ENCODE data around the gene BBX. TPM values are rescaled to one million over a fixed set of nuclear protein-coding genes. Genes with fewer than 3 reads are reported as not detected.

BBX gene
- total RNA-seq, 4 donors from 2014 or later, result 73.0 to 216 (median 106) TPM

DNA sequence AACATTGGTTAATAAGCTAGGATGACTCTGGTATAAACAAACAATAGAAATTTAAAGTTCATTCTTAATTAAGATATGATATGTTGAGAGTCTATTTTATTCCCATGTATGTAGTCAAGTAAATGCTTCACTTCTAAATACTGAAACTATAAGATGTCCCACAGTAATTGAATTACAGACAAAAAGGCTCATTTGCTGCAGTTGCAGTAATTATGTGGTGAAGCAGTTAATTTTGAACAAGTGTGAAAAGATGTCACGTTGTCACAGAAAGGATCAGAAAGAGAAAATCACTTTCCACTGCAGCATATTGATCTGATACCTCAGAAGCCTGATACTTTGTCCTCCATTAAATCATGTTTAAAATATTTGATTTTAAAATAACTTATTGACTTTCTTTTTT lies 159.8 kb downstream of the BBX start:
- Histone ChIP-seq H3K27ac (no peak overlapping the region), H3K36me3 (no peaks in the 10 kb centered on the region), H3K4me1 (no peaks in the 10 kb centered on the region), H3K4me3 (replicated peaks in 1 of 3) (no peak overlapping the region), H3K9me3 (peaks cover 3% of the 10 kb centered on the region), H3K27me3 (no peaks in the 10 kb centered on the region)
- intact Hi-C loops (cut with DNase I), result no loop called here
- TF ChIP-seq, protein P1, sequence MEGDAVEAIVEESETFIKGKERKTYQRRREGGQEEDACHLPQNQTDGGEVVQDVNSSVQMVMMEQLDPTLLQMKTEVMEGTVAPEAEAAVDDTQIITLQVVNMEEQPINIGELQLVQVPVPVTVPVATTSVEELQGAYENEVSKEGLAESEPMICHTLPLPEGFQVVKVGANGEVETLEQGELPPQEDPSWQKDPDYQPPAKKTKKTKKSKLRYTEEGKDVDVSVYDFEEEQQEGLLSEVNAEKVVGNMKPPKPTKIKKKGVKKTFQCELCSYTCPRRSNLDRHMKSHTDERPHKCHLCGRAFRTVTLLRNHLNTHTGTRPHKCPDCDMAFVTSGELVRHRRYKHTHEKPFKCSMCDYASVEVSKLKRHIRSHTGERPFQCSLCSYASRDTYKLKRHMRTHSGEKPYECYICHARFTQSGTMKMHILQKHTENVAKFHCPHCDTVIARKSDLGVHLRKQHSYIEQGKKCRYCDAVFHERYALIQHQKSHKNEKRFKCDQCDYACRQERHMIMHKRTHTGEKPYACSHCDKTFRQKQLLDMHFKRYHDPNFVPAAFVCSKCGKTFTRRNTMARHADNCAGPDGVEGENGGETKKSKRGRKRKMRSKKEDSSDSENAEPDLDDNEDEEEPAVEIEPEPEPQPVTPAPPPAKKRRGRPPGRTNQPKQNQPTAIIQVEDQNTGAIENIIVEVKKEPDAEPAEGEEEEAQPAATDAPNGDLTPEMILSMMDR (IDR thresholded peaks at IDR 0.05), result no peak
- TF ChIP-seq POLR2A (IDR thresholded peaks at IDR 0.05), result no peak
- 88 to 92% methylated on average over 1 of the region's 1 CpG for WGBS, 2 donors
- DNase-seq, result no peak

DNA sequence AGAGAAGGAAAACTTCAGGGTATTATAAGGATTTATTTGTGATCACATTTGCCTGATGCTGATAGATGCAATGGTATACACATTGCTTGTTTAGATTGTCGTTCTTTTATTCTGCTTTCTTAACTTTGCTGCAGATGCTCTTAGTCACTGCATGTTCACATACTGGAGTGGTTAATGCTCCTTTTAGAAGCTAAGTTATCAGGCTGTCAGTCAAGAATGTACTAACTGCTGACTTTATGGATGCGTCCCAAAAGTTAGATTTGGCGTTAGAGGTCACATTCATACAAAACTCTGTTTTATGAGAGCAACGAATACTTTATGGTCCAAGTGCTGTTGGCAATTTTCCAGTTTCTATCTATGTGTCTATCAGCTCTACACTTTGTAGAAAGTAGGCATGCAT lies 160.7 kb downstream of the BBX start:
- no peak overlapping the region for H3K4me3 ChIP-seq (replicated peaks in 1 of 3)
- WGBS, 2 donors, result 77 to 83% methylated on average over 4 of the region's 4 CpGs
- no peak for TF ChIP-seq POLR2A (IDR thresholded peaks at IDR 0.05)
- TF ChIP-seq, protein P1 (IDR thresholded peaks at IDR 0.05), result no peak
- H3K27ac ChIP-seq, result no peak overlapping the region
- peaks cover 3% of the 10 kb centered on the region for H3K9me3 ChIP-seq
- H3K36me3 ChIP-seq, result no peaks in the 10 kb centered on the region
- H3K4me1 ChIP-seq, result no peaks in the 10 kb centered on the region
- H3K27me3 ChIP-seq, result no peaks in the 10 kb centered on the region
- intact Hi-C loops (cut with DNase I), result no loop called here
- no peak for DNase-seq

DNA sequence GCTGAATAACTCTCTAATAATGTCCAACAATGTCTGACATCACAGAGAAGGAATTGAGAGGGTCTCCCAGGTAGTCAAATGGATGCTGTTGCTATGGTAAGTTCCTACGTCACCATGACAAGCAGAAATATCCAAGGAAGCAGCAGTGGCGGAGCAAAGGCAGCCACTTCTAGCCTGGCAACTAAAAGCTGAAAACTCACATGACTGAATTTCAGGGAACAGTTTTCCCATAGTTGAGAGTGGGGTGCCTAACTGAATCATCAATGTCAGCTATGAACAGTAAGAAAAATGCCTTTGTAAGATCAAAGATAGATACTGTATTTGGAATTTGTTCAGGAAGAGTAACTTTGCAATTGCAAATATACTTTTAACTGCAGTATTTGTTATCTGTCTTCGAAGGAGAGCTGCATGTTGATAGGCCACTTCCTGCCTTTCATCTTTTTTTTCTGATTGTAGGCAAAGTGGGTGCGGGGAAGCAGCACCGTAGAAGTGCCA lies 161.7 kb downstream of the BBX start:
- intact Hi-C loops (cut with DNase I), result no loop called here
- no peak for DNase-seq
- WGBS, 2 donors, result 75 to 77% methylated on average over 5 of the region's 5 CpGs
- TF ChIP-seq, protein P1 (IDR thresholded peaks at IDR 0.05), result no peak
- no peak for TF ChIP-seq POLR2A (IDR thresholded peaks at IDR 0.05)
- Histone ChIP-seq H3K4me1 (no peaks in the 10 kb centered on the region), H3K36me3 (no peaks in the 10 kb centered on the region), H3K27ac (no peak overlapping the region), H3K4me3 (replicated peaks in 1 of 3) (no peak overlapping the region), H3K27me3 (no peaks in the 10 kb centered on the region), H3K9me3 (peaks cover 3% of the 10 kb centered on the region)

DNA sequence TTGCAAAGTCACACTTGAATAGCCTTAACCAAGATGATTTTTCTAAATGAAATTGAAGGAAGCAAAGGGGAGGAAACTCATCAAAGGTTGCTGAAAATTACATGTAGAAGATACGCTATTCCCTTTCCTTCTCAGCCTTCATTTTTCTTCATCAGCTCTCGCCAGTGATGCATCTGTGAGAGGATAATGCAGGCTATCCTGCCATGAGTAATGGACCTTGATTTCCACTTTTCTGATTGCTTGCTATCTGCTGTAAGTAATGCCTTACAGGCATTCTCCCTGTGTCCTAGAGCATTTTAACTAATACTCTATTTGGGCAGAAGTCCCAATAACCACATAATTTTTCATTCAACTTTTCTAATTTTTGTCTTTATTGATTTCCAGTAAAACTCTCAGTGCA lies 162.6 kb downstream of the BBX start:
- peaks cover 3% of the 10 kb centered on the region for H3K9me3 ChIP-seq
- no peak for DNase-seq
- no peaks in the 10 kb centered on the region for H3K36me3 ChIP-seq
- H3K27me3 ChIP-seq, result no peaks in the 10 kb centered on the region
- H3K4me3 ChIP-seq (replicated peaks in 1 of 3), result no peak overlapping the region
- 96 to 97% methylated on average over 2 of the region's 2 CpGs for WGBS, 2 donors
- no peak overlapping the region for H3K27ac ChIP-seq
- intact Hi-C loops (cut with DNase I), result no loop called here
- no peak for TF ChIP-seq POLR2A (IDR thresholded peaks at IDR 0.05)
- TF ChIP-seq, protein P1 (IDR thresholded peaks at IDR 0.05), result no peak
- H3K4me1 ChIP-seq, result no peaks in the 10 kb centered on the region

DNA sequence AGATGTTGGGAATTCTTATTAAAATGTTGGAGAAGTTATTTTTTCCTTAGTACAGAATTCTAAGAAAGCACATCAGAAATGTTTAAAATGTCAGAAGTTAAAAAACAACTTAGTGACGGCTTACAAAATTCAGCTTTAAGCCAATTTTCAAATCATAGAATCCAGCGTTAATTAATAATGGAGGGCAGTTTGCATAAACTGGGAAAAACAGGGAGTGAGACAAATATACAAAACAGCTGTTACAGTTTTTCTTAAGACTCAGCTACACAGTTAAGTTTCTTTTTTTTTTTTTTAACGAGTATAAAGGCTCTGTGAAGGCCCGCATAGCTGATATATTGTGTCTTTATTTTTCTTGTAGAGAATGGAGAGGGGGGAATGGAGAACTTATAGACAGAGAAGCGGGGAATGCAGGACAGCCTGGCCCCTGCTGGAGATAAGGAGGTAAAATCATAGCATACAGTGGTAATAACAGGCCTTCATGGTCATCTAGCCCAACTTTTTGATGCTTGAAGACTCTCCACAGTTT lies 164.4 kb downstream of the BBX start:
- DNase-seq, result no peak
- no peak overlapping the region for H3K27ac ChIP-seq
- H3K4me1 ChIP-seq, result no peaks in the 10 kb centered on the region
- H3K36me3 ChIP-seq, result no peaks in the 10 kb centered on the region
- no peak overlapping the region for H3K4me3 ChIP-seq (replicated peaks in 1 of 3)
- intact Hi-C loops (cut with DNase I), result no loop called here
- peaks cover 3% of the 10 kb centered on the region for H3K9me3 ChIP-seq
- TF ChIP-seq POLR2A (IDR thresholded peaks at IDR 0.05), result no peak
- TF ChIP-seq, protein P1 (IDR thresholded peaks at IDR 0.05), result no peak
- WGBS, 2 donors, result 95% methylated on average over 5 of the region's 5 CpGs
- H3K27me3 ChIP-seq, result no peaks in the 10 kb centered on the region

Data from thyroid gland (tissue), 4 donors.